Lower leg skin (tissue), 4 donors: ENCODE results near the gene FNDC3B. TPM values are rescaled to one million over a fixed set of nuclear protein-coding genes. Genes with fewer than 3 reads are reported as not detected.

ENCODE experiments used
- DNase-seq, 2 donors: peaks; one replicate each; pipeline ENCODE4 v3.0.0-alpha.2; 2019; ENCODE audit warnings: low spot score in 2 of 2
- H3K4me3 ChIP-seq: fragments of 200-600 bp; sonication (generic); 2 replicates; pipeline ENCODE4 v1.5.1; 2017; ENCODE audit warnings: mild to moderate bottlenecking, low read depth; ENCODE audit not compliant: poor library complexity, severe bottlenecking
- CTCF ChIP-seq, 3 donors: fragments of 450-650 bp; IDR thresholded peaks; one replicate each; pipeline ENCODE4 v1.5.1; 2016; ENCODE audit warnings: antibody characterized with exemption in 3 of 3, mild to moderate bottlenecking in 3 of 3, moderate library complexity in 2 of 3
- POLR2A ChIP-seq, 2 donors: fragments of 450-650 bp; IDR thresholded peaks; one replicate each; pipeline ENCODE4 v1.6.1; 2016 to 2017; ENCODE audit warnings: antibody characterized with exemption in 2 of 2, mild to moderate bottlenecking in 1 of 2, moderate library complexity in 1 of 2
- WGBS, 2 donors: methylation state at CpG; one replicate each; pipeline ENCODE4 v1.1.5; 2018; 5-methylcytosine and 5-hydroxymethylcytosine counted together
- intact Hi-C: fragments of 100-400 bp; cut with DNase I; formaldehyde crosslinking; loops from one replicate; pipeline ENCODE4 v1.15.0; 2023; ENCODE audit warnings: low total_unique reads
- total RNA-seq, 4 donors: library from RNA; depleted of rRNA; stranded (reverse); fragments of >200 nt; gene quantifications; one replicate each; pipeline ENCODE4 v1.1.0, GENCODE V29; 2016

The FNDC3B gene
- total RNA-seq, 4 donors from 2014 or later: 22.9 to 39.3 (median 23.2) TPM

DNA sequence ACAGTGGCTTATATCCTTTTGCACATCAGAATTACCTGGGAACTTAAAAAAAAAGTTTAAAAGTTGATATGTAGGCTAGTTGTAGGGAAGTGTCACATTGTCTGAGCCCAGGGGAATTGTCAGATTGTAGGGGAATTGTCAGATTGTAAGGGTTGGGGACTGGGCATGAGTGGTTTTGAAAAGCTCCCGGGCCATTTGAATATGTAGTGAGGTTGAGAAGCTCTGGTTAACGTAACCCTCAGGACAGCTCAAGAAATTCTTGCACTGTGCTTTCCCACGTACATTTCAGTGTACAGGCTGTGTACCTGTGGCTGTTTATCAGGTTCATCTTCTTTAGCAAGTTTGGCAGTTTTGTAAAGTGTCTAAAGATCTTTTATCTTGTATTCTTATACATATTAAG lies 107.0 kb downstream of the FNDC3B start:
- intact Hi-C loops: no loop called here
- no peak for TF ChIP-seq POLR2A (IDR thresholded peaks at IDR 0.05)
- TF ChIP-seq CTCF (IDR thresholded peaks at IDR 0.05): no peak
- WGBS, 2 donors: 49 to 56% methylated on average over 3 of the region's 3 CpGs
- DNase-seq: no peak
- H3K4me3 ChIP-seq: no peak overlapping the region

GRCh38 chr3:172147113-172147818 lies 107.9 kb downstream of the FNDC3B start:
- no peak for TF ChIP-seq POLR2A (IDR thresholded peaks at IDR 0.05)
- TF ChIP-seq CTCF (IDR thresholded peaks at IDR 0.05): no peak
- DNase-seq: no peak
- no peak overlapping the region for H3K4me3 ChIP-seq
- 89 to 90% methylated on average over 8 of the region's 8 CpGs for WGBS, 2 donors
- intact Hi-C loops: no loop called here

DNA sequence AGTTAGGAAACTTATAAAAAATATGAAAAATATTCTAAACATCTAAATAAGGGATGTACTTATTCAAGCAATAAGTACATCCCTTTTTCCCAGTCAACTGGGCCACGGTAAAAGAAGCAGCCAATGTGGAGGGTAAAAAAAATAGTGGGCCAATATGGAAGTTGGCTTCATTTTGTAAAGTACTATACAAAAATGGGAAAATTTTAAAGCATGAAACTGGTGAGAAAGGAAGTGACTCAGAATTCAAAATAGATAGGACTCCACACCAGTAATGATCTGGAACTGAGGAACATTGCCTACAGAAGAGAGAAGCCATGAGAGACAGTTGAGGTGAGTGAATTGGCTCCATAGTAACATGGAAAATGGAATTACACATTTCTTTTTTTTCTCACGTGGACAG lies 108.9 kb downstream of the FNDC3B start:
- no peak for DNase-seq
- intact Hi-C loops: no loop called here
- WGBS, 2 donors: 83 to 87% methylated on average over 2 of the region's 2 CpGs
- no peak overlapping the region for H3K4me3 ChIP-seq
- TF ChIP-seq POLR2A (IDR thresholded peaks at IDR 0.05) (no peak), CTCF (IDR thresholded peaks at IDR 0.05) (no peak)

DNA sequence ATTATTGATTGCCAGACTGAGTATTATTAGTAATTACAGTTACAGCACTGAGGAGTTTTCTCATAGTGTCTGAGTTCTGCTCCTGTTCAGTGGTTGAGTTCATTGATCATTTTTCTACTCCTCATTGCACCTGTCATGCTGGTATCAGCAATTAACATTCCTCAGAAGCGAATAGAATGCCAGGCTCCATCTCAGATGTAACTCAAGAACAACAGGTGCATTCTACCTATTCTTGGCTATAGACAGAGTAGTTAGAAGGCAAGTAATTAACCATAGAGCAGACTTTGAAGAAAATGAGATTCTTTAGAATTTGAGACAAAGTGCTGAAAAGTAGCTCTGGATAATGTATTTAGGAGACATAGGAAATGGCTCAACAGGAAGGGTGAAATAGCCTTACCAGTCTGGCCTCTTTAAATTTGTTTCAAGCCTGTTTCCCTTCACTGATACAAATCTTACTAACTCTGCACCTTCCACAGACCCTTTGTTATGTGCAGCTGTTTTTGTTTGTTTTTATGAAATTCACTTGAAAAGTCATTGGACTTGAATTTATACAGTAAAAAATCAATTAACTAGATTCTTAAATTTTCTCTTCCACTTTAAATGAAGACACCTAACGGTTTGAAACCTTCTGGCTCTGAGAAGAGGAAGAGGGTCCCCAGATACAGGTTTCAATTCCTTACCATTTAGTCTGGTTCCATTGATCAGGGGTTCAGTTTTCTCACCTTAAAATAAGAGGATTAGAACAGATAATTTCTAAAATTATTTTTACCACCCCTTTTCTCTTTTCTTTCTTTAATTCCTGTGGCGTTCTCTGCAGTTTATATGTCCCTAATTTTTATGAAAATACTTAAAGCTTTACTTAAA lies 109.6 kb downstream of the FNDC3B start:
- 88 to 89% methylated on average over 3 of the region's 3 CpGs for WGBS, 2 donors
- intact Hi-C loops: no loop called here
- no peak for TF ChIP-seq CTCF (IDR thresholded peaks at IDR 0.05)
- no peak for TF ChIP-seq POLR2A (IDR thresholded peaks at IDR 0.05)
- no peak overlapping the region for H3K4me3 ChIP-seq
- no peak for DNase-seq

GRCh38 chr3:172150268-172150667 lies 110.9 kb downstream of the FNDC3B start:
- intact Hi-C loops: no loop called here
- no peak overlapping the region for H3K4me3 ChIP-seq
- WGBS, 2 donors: 94% methylated on average over 3 of the region's 3 CpGs
- no peak for DNase-seq
- no peak for TF ChIP-seq POLR2A (IDR thresholded peaks at IDR 0.05)
- TF ChIP-seq CTCF (IDR thresholded peaks at IDR 0.05): no peak
